SU-DHL-6 (cell line): ENCODE results near the gene CUX1.

Experiments
- H2AFZ ChIP-seq: fragments of 200-600 bp; sonication (generic); 2 replicates; pipeline ENCODE4 v1.6.1; 2014; ENCODE audit warnings: low read depth, mild to moderate bottlenecking, moderate library complexity, mixed read lengths, antibody characterized with exemption, low read length; ENCODE audit not compliant: severe bottlenecking
- H3F3A ChIP-seq: fragments of 200-600 bp; shearing (Covaris generic); 2 replicates; pipeline ENCODE4 v1.6.0; 2016; ENCODE audit warnings: antibody characterized with exemption, mild to moderate bottlenecking; ENCODE audit not compliant: insufficient read depth
- H3K27ac ChIP-seq: fragments of 200-600 bp; sonication (generic); 2 replicates; pipeline ENCODE4 v1.5.1; 2016; ENCODE audit warnings: low read depth, mild to moderate bottlenecking, low read length, moderate library complexity, mixed read lengths
- H3K27me3 ChIP-seq: fragments of 200-600 bp; sonication (generic), shearing (Covaris generic); 2 replicates; pipeline ENCODE4 v1.6.0; 2014; ENCODE audit warnings: mild to moderate bottlenecking, low read length
- H3K36me3 ChIP-seq: fragments of 200-600 bp; sonication (generic); 2 replicates; pipeline ENCODE4 v1.6.1; 2014; ENCODE audit warnings: mild to moderate bottlenecking, low read length, mixed read lengths
- H3K4me2 ChIP-seq: fragments of 300-600, 200-600 bp; shearing (Covaris generic), sonication (generic); 2 replicates; pipeline ENCODE4 v1.6.0; 2014; ENCODE audit warnings: low read length, low read depth, mild to moderate bottlenecking; ENCODE audit not compliant: poor library complexity, severe bottlenecking
- H3K4me3 ChIP-seq: fragments of 200-600 bp; sonication (generic); 2 replicates; pipeline ENCODE4 v1.5.1; 2014; ENCODE audit warnings: antibody characterized with exemption, low read length, mild to moderate bottlenecking, mixed read lengths; ENCODE audit not compliant: insufficient read depth, poor library complexity, severe bottlenecking
- H3K79me2 ChIP-seq: fragments of 200-600 bp; sonication (generic); 2 replicates; pipeline ENCODE4 v1.6.1; 2014; ENCODE audit warnings: mild to moderate bottlenecking, low read length, moderate library complexity; ENCODE audit not compliant: insufficient read depth
- H3K9ac ChIP-seq: fragments of 200-600 bp; sonication (generic); 2 replicates; pipeline ENCODE4 v1.7.0; 2014; ENCODE audit warnings: mild to moderate bottlenecking, low read length
- H3K9me2 ChIP-seq: fragments of 200-600 bp; sonication (generic); replicated peaks from 2 replicates; pipeline ENCODE4 v1.6.1; 2014; ENCODE audit warnings: low read length; ENCODE audit not compliant: insufficient read depth
- H3K9me3 ChIP-seq: fragments of 200-600 bp; sonication (generic); 2 replicates; pipeline ENCODE4 v1.6.1; 2014; ENCODE audit warnings: low read length, mixed read lengths; ENCODE audit not compliant: insufficient read depth
- H4K20me1 ChIP-seq: fragments of 200-600 bp; sonication (generic); 2 replicates; pipeline ENCODE4 v1.6.1; 2014; ENCODE audit warnings: low read depth, mild to moderate bottlenecking, antibody characterized with exemption, low read length, moderate library complexity, mixed read lengths
- EZH2phosphoT487 ChIP-seq: fragments of 200-600 bp; sonication (generic), shearing (Covaris generic); conservative IDR thresholded peaks from 2 replicates; pipeline ENCODE4 v1.6.1; 2018; ENCODE audit warnings: mild to moderate bottlenecking, antibody characterized with exemption, low read length, moderate library complexity, mixed read lengths
- TF ChIP-seq, protein P1 (sequence below): fragments of 200-600 bp; sonication (generic); IDR thresholded peaks from one replicate; pipeline ENCODE4 v1.5.1; 2017; ENCODE audit warnings: antibody characterized with exemption, mild to moderate bottlenecking, low read length, moderate library complexity; ENCODE audit not compliant: insufficient read depth, poor library complexity, severe bottlenecking

The CUX1 gene

DNA sequence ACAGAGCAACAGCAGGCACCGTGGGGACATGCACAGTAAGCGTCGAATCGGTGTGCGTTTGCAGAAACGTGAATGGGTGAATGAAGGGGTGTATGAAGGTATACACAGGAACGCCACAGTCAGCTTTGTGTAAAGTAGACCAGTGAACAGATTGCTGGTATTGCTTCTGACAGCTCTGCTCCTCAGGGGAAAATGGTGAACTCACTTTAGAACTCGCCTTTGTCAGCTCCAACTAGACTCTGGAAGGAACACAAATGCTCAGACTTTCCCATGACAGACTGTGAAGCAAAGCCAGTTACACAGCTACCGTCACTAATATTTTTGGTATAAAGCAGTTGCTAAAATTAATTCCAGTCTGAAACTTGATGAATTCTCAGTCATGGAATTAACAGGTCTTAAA, 78.9 kb downstream of the CUX1 start:
- H3K9me3 ChIP-seq, result no peaks in the 10 kb centered on the region
- no peak overlapping the region for H2AFZ ChIP-seq
- H3K27ac ChIP-seq, result peak overlapping the region; percentile 72
- TF ChIP-seq, protein P1, sequence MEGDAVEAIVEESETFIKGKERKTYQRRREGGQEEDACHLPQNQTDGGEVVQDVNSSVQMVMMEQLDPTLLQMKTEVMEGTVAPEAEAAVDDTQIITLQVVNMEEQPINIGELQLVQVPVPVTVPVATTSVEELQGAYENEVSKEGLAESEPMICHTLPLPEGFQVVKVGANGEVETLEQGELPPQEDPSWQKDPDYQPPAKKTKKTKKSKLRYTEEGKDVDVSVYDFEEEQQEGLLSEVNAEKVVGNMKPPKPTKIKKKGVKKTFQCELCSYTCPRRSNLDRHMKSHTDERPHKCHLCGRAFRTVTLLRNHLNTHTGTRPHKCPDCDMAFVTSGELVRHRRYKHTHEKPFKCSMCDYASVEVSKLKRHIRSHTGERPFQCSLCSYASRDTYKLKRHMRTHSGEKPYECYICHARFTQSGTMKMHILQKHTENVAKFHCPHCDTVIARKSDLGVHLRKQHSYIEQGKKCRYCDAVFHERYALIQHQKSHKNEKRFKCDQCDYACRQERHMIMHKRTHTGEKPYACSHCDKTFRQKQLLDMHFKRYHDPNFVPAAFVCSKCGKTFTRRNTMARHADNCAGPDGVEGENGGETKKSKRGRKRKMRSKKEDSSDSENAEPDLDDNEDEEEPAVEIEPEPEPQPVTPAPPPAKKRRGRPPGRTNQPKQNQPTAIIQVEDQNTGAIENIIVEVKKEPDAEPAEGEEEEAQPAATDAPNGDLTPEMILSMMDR, result no peak
- no peak for TF ChIP-seq EZH2phosphoT487
- H3K9me2 ChIP-seq, result no peaks in the 10 kb centered on the region
- H4K20me1 ChIP-seq, result peaks cover 13% of the 10 kb centered on the region; the same call in 1 of the 2 replicates
- peak overlapping the region; percentile 32 for H3K4me2 ChIP-seq
- H3F3A ChIP-seq, result peaks cover 45% of the 10 kb centered on the region
- H3K79me2 ChIP-seq, result peaks cover 99% of the 10 kb centered on the region
- H3K27me3 ChIP-seq, result no peaks in the 10 kb centered on the region
- no peak overlapping the region for H3K4me3 ChIP-seq
- H3K9ac ChIP-seq, result peak overlapping the region; percentile 10
- peaks cover 4% of the 10 kb centered on the region; the same call in 1 of the 2 replicates for H3K36me3 ChIP-seq

DNA sequence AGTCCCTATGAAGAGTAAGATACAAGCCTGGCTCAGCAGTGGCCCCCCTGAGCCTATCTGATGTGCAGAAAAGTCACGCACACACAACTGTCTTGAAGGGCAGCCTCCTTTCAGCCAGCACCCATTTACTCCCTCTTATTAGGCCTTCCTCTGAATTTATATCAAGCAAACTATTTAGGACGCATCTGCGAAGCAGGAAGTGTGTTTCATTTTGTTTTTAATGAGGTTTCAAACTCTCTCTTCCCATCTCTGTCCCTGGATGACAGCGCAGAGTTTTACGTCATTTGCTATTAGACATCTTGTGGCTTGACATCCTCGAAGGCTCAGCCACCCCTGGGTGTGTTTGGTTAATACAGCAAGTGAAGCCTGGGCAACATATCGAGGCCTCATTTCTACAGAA, 79.5 kb downstream of the CUX1 start:
- Histone ChIP-seq H3K9me3 (no peaks in the 10 kb centered on the region), H3K27me3 (no peaks in the 10 kb centered on the region), H3K79me2 (peaks cover 99% of the 10 kb centered on the region), H3K4me3 (no peak overlapping the region), H3K9ac (peak overlapping the region; percentile 10), H3K9me2 (no peaks in the 10 kb centered on the region), H2AFZ (no peak overlapping the region), H3K36me3 (peaks cover 4% of the 10 kb centered on the region; the same call in 1 of the 2 replicates), H3K4me2 (peak overlapping the region; percentile 32), H3K27ac (peak overlapping the region; percentile 72), H4K20me1 (peaks cover 13% of the 10 kb centered on the region; the same call in 1 of the 2 replicates), H3F3A (peaks cover 39% of the 10 kb centered on the region)
- TF ChIP-seq EZH2phosphoT487, result no peak
- TF ChIP-seq, protein P1, result no peak

DNA sequence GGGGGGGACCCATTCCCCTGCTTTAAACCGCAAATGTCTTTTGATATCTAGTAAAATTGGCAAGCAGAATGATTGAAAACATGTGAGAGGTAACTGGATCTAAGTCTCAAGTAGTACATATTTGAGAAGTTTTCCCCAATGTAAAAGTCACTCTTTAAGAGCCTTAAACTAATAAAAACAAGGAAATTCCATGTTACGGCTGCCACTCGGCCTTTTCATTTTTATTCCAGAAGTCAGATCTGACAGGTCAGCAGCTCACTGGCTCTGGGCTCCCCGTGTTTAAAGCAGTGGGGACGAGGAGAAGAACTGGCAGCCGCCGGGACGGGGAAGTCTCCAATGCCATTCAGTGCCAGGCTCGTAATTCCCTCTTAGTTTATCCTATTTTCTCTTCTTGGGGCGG, 80.7 kb downstream of the CUX1 start:
- Histone ChIP-seq H2AFZ (no peak overlapping the region), H3K36me3 (peaks cover 8% of the 10 kb centered on the region; the same call in 1 of the 2 replicates), H4K20me1 (peaks cover 13% of the 10 kb centered on the region; the same call in 1 of the 2 replicates), H3K9me3 (no peaks in the 10 kb centered on the region), H3K9me2 (no peaks in the 10 kb centered on the region), H3K27ac (no peak overlapping the region), H3F3A (peaks cover 30% of the 10 kb centered on the region), H3K27me3 (no peaks in the 10 kb centered on the region), H3K4me2 (no peak overlapping the region), H3K9ac (no peak overlapping the region), H3K79me2 (peaks cover 100% of the 10 kb centered on the region), H3K4me3 (no peak overlapping the region)
- TF ChIP-seq EZH2phosphoT487, result no peak
- TF ChIP-seq, protein P1, result no peak

DNA sequence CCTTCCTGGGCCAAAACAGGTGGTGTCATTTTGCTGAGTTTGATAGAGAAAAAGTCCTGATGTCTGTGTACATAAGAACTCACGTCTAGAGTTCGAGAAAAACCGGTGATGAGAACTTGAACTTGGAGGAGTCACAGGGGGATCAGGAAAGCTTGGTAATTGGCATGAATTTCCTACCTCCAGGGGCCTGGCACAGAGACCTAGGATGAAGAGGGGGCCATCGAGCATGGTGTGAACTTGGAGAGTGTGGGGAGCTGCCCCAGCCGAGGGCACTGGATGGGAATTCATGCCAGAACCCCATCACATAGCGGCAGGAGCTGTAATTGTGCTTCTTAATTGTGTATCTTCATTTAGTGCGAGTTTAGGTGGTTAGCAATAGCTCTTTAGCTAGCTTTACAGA, 82.2 kb downstream of the CUX1 start:
- TF ChIP-seq, protein P1, result no peak
- no peak for TF ChIP-seq EZH2phosphoT487
- peaks cover 8% of the 10 kb centered on the region; the same call in 1 of the 2 replicates for H3K36me3 ChIP-seq
- no peak overlapping the region for H2AFZ ChIP-seq
- no peaks in the 10 kb centered on the region for H3K9me3 ChIP-seq
- H3F3A ChIP-seq, result peaks cover 21% of the 10 kb centered on the region
- no peak overlapping the region for H3K4me3 ChIP-seq
- H4K20me1 ChIP-seq, result peaks cover 16% of the 10 kb centered on the region
- H3K27ac ChIP-seq, result peak overlapping the region; percentile 2; the same call in 1 of the 2 replicates
- no peaks in the 10 kb centered on the region for H3K27me3 ChIP-seq
- no peaks in the 10 kb centered on the region for H3K9me2 ChIP-seq
- no peak overlapping the region for H3K9ac ChIP-seq
- no peak overlapping the region for H3K4me2 ChIP-seq
- peaks cover 100% of the 10 kb centered on the region for H3K79me2 ChIP-seq
